ENCODE results near the gene ADIPOR2. TPM values are rescaled to one million over a fixed set of nuclear protein-coding genes. Genes with fewer than 3 reads are reported as not detected.

The ADIPOR2 gene
- total RNA-seq, 2 experiments from 2014 or later, result 24.7 to 51.1 TPM

DNA sequence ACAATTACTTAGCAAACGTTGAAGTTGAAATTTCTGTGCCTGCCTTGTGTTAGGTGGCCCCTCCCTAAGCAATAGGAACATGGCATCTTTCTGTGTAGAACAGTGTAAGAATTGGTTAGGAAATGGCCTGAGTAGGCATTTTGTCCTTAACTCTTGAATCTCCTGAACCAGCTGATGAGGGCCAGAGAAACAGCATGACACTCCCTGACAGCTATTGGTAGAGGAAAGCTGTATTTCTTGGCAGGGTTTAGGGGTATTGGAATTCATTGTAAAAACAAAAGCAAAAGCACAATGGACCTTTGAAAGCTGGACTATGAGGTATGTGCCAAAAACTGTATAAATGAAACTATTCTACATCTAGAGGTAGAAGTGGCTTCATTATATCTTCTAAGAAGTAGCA, 88.9 kb downstream of the ADIPOR2 start:
- DNase-seq (ENCODE audit: low spot score), result no peak
- CTCF ChIA-PET (ENCODE audit: unreplicated experiment), result no interaction called here
- Histone ChIP-seq H4K20me1 (ENCODE audit: insufficient read depth, low read length) (no peaks in the 10 kb centered on the region), H3K36me3 (ENCODE audit: insufficient read depth, low read length) (peaks cover 71% of the 10 kb centered on the region), H3K9me2 (ENCODE audit: insufficient read depth, low read length) (no peaks in the 10 kb centered on the region), H3K4me2 (ENCODE audit: low read length) (no peak overlapping the region), H3K9me3 (ENCODE audit: low read length) (no peaks in the 10 kb centered on the region), H3K79me2 (ENCODE audit: insufficient read depth, low read depth, low read length) (no peaks in the 10 kb centered on the region), H3K4me1 (ENCODE audit: insufficient read depth, low read length, poor library complexity, severe bottlenecking) (no peaks in the 10 kb centered on the region), H3K27ac (ENCODE audit: low read depth, low read length, poor library complexity, severe bottlenecking) (no peak overlapping the region), H2AFZ (ENCODE audit: low read length) (no peak overlapping the region), H3K4me3 (ENCODE audit: low read depth, low read length, poor library complexity, severe bottlenecking) (no peak overlapping the region)
- intact Hi-C loops (cut with micrococcal nuclease; ENCODE audit: unreplicated experiment), result no loop called here
- POLR2A ChIA-PET, result interaction anchor here (1.5 kb wide), 1 partner anchor 11 kb away, joined by 3 read pairs; no protein-coding TSS in a partner anchor
- no peak for TF ChIP-seq EZH2phosphoT487 (IDR thresholded peaks at IDR 0.05; ENCODE audit: borderline replicate concordance, low read depth, low read length)
- TF ChIP-seq, protein P1, sequence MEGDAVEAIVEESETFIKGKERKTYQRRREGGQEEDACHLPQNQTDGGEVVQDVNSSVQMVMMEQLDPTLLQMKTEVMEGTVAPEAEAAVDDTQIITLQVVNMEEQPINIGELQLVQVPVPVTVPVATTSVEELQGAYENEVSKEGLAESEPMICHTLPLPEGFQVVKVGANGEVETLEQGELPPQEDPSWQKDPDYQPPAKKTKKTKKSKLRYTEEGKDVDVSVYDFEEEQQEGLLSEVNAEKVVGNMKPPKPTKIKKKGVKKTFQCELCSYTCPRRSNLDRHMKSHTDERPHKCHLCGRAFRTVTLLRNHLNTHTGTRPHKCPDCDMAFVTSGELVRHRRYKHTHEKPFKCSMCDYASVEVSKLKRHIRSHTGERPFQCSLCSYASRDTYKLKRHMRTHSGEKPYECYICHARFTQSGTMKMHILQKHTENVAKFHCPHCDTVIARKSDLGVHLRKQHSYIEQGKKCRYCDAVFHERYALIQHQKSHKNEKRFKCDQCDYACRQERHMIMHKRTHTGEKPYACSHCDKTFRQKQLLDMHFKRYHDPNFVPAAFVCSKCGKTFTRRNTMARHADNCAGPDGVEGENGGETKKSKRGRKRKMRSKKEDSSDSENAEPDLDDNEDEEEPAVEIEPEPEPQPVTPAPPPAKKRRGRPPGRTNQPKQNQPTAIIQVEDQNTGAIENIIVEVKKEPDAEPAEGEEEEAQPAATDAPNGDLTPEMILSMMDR (conservative IDR thresholded peaks at IDR 0.05; ENCODE audit: low read length), result no peak
- BruUV-seq (replicated peaks), result no TSS peak

DNA sequence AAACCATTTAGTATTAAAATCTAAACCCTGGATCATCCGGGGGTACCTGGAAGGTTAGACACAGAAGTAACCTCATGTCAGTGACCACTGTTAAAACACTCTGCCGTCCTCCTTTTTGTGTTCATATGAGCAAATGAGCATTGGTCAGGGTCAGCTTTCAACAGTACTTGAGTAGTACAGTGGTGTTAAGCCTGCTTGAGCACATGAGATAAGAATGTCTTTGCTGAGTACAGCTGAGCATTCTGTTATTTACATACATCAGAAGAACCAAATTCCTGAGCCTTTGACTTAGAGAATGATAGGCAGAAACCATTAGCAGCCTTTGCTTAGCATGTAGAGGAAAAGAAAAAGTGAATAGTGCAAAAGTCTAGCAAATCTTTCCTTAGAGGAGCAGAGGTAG, 90.9 kb downstream of the ADIPOR2 start:
- no TSS peak for BruUV-seq (replicated peaks)
- POLR2A ChIA-PET, result interaction anchor here (0.6 to 0.9 kb wide), 3 partner anchors 17 to 1001 kb away, joined by 3 read pairs; no protein-coding TSS in a partner anchor
- CTCF ChIA-PET (ENCODE audit: unreplicated experiment), result no interaction called here
- TF ChIP-seq, protein P1 (conservative IDR thresholded peaks at IDR 0.05; ENCODE audit: low read length), result no peak
- TF ChIP-seq EZH2phosphoT487 (IDR thresholded peaks at IDR 0.05; ENCODE audit: borderline replicate concordance, low read depth, low read length), result no peak
- no peaks in the 10 kb centered on the region for H3K4me1 ChIP-seq (ENCODE audit: insufficient read depth, low read length, poor library complexity, severe bottlenecking)
- no peak overlapping the region for H3K27ac ChIP-seq (ENCODE audit: low read depth, low read length, poor library complexity, severe bottlenecking)
- H3K9me3 ChIP-seq (ENCODE audit: low read length), result no peaks in the 10 kb centered on the region
- H3K36me3 ChIP-seq (ENCODE audit: insufficient read depth, low read length), result peaks cover 87% of the 10 kb centered on the region
- H2AFZ ChIP-seq (ENCODE audit: low read length), result no peak overlapping the region
- no peak overlapping the region for H3K4me2 ChIP-seq (ENCODE audit: low read length)
- no peaks in the 10 kb centered on the region for H3K79me2 ChIP-seq (ENCODE audit: insufficient read depth, low read depth, low read length)
- intact Hi-C loops (cut with micrococcal nuclease; ENCODE audit: unreplicated experiment), result no loop called here
- DNase-seq (ENCODE audit: low spot score), result no peak
- H4K20me1 ChIP-seq (ENCODE audit: insufficient read depth, low read length), result no peaks in the 10 kb centered on the region
- no peak overlapping the region for H3K4me3 ChIP-seq (ENCODE audit: low read depth, low read length, poor library complexity, severe bottlenecking)
- H3K9me2 ChIP-seq (ENCODE audit: insufficient read depth, low read length), result no peaks in the 10 kb centered on the region

DNA sequence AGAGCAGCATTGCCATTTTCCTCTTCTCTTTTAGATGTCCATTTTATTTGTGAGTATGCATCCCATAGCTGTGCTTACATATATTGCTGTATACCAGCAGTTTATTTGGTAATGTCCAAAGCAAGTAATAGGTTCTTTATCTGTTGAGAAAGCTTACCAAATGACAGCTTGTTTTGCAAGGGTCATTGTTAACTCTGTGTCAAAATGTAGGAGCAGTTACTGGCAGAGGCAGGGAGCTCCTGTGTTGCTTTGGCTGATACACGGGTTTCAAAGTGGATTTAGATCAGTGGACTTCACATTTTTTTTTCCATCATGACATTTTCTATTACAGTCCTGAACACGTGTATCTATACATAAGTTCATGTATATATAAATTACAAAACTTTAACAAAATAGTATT, 91.3 kb downstream of the ADIPOR2 start:
- TF ChIP-seq EZH2phosphoT487 (IDR thresholded peaks at IDR 0.05; ENCODE audit: borderline replicate concordance, low read depth, low read length), result no peak
- TF ChIP-seq, protein P1 (conservative IDR thresholded peaks at IDR 0.05; ENCODE audit: low read length), result no peak
- Histone ChIP-seq H3K79me2 (ENCODE audit: insufficient read depth, low read depth, low read length) (no peaks in the 10 kb centered on the region), H4K20me1 (ENCODE audit: insufficient read depth, low read length) (no peaks in the 10 kb centered on the region), H3K36me3 (ENCODE audit: insufficient read depth, low read length) (peaks cover 91% of the 10 kb centered on the region), H3K4me3 (ENCODE audit: low read depth, low read length, poor library complexity, severe bottlenecking) (no peak overlapping the region), H3K4me2 (ENCODE audit: low read length) (no peak overlapping the region), H3K9me2 (ENCODE audit: insufficient read depth, low read length) (no peaks in the 10 kb centered on the region), H3K9me3 (ENCODE audit: low read length) (no peaks in the 10 kb centered on the region), H2AFZ (ENCODE audit: low read length) (no peak overlapping the region), H3K27ac (ENCODE audit: low read depth, low read length, poor library complexity, severe bottlenecking) (no peak overlapping the region), H3K4me1 (ENCODE audit: insufficient read depth, low read length, poor library complexity, severe bottlenecking) (no peaks in the 10 kb centered on the region)
- DNase-seq (ENCODE audit: low spot score), result no peak
- intact Hi-C loops (cut with micrococcal nuclease; ENCODE audit: unreplicated experiment), result no loop called here
- BruUV-seq (replicated peaks), result no TSS peak
- ChIA-PET CTCF (ENCODE audit: unreplicated experiment) (no interaction called here), POLR2A (interaction anchor here (0.7 kb wide), 1 partner anchor 35 kb away, joined by 4 read pairs; no protein-coding TSS in a partner anchor)
